ENCODE measurements around the gene VSTM1. TPM values are rescaled to one million over a fixed set of nuclear protein-coding genes. Genes with fewer than 3 reads are reported as not detected.

The VSTM1 gene
- total RNA-seq, 1 experiment from 2014 or later, result not detected

DNA sequence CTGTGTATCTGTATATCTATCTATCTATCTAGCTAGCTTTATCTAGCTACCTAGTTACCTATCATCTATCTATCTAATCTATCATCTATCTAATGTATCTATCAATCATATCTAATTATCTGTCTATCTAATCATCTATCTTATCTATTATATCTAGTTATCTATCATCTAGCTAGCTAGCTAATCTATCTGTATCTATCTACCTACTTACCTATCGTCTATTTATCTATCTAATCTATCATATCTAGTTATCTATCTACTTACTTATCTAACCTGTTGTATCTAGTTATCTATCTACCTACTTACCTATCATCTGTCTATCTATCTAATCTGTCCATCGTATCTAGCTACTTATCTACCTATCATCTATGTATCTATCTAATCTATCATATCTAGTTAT is 17.9 kb downstream of the VSTM1 start:
- Histone ChIP-seq H4K91ac (ENCODE audit: insufficient read length, low read depth, low read length) (no peak overlapping the region), H3K14ac (ENCODE audit: insufficient read depth, low read length) (no peak overlapping the region), H3K23ac (ENCODE audit: insufficient read length, low read depth, low read length) (no peak overlapping the region), H3K23me2 (ENCODE audit: insufficient read length, low read depth, low read length, poor library complexity, severe bottlenecking) (no peaks in the 10 kb centered on the region), H2BK20ac (ENCODE audit: low read depth, low read length, poor library complexity, severe bottlenecking) (no peak overlapping the region), H3K4ac (ENCODE audit: low read depth, low read length) (no peak overlapping the region), H3T11ph (ENCODE audit: low read length) (no peak overlapping the region), H2BK15ac (ENCODE audit: low read depth, low read length) (no peak overlapping the region), H3K9ac (ENCODE audit: extremely low read depth, insufficient read length, low read length) (no peak overlapping the region), H2BK5ac (ENCODE audit: insufficient read length, low read length) (no peak overlapping the region), H3K56ac (ENCODE audit: insufficient read length, low read depth, low read length) (no peak overlapping the region), H2BK12ac (ENCODE audit: insufficient read length, low read depth, low read length) (no peak overlapping the region), H3K79me2 (ENCODE audit: insufficient read depth, low read length) (no peaks in the 10 kb centered on the region), H3K4me1 (ENCODE audit: insufficient read depth, low read length) (peaks cover 4% of the 10 kb centered on the region; the same call in 1 of the 2 replicates), H4K8ac (replicated peaks; ENCODE audit: insufficient read length, low read depth, low read length) (no peak overlapping the region), H3K27ac (ENCODE audit: insufficient read length, low read depth, low read length) (no peak overlapping the region), H4K20me1 (ENCODE audit: control insufficient read depth, insufficient read depth, insufficient read length) (no peaks in the 10 kb centered on the region), H3K79me1 (ENCODE audit: insufficient read depth, low read depth, low read length, poor library complexity, severe bottlenecking) (no peaks in the 10 kb centered on the region), H3K9me3 (ENCODE audit: control insufficient read depth, low read depth, low read length) (no peaks in the 10 kb centered on the region), H2AK5ac (ENCODE audit: insufficient read length, low read length) (no peak overlapping the region), H4K5ac (ENCODE audit: insufficient read length, low read depth, low read length) (no peak overlapping the region), H3K4me2 (ENCODE audit: insufficient read depth, insufficient read length, low read length) (no peak overlapping the region), H2AFZ (ENCODE audit: low read length) (no peak overlapping the region), H3K27me3 (ENCODE audit: insufficient read depth, low read length) (no peaks in the 10 kb centered on the region), H2BK120ac (ENCODE audit: low read depth, low read length, poor library complexity, severe bottlenecking) (no peak overlapping the region), H3K18ac (ENCODE audit: insufficient read length, low read depth, low read length) (no peak overlapping the region)
- H3K27me3 Mint-ChIP-seq (ENCODE audit: low read depth), result peaks cover 11% of the 10 kb centered on the region; the same call in 1 of the 2 replicates
- peaks cover 8 to 12% of the 10 kb centered on the region in 2 experiments for H3K4me1 Mint-ChIP-seq
- peaks cover 0 to 3% of the 10 kb centered on the region in 2 experiments; a peak in 1 of 5 replicates for H3K9me3 Mint-ChIP-seq
- H3K4me3 Mint-ChIP-seq, result no peak overlapping the region
- TF ChIP-seq, protein P1, sequence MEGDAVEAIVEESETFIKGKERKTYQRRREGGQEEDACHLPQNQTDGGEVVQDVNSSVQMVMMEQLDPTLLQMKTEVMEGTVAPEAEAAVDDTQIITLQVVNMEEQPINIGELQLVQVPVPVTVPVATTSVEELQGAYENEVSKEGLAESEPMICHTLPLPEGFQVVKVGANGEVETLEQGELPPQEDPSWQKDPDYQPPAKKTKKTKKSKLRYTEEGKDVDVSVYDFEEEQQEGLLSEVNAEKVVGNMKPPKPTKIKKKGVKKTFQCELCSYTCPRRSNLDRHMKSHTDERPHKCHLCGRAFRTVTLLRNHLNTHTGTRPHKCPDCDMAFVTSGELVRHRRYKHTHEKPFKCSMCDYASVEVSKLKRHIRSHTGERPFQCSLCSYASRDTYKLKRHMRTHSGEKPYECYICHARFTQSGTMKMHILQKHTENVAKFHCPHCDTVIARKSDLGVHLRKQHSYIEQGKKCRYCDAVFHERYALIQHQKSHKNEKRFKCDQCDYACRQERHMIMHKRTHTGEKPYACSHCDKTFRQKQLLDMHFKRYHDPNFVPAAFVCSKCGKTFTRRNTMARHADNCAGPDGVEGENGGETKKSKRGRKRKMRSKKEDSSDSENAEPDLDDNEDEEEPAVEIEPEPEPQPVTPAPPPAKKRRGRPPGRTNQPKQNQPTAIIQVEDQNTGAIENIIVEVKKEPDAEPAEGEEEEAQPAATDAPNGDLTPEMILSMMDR (conservative IDR thresholded peaks at IDR 0.05), result no peak
- no peak overlapping the region for H3K27ac Mint-ChIP-seq
- 100% methylated on average over 1 of the region's 2 CpGs for WGBS (ENCODE audit: extremely low coverage, insufficient read length, low lambda C conversion rate)
- no peaks in the 10 kb centered on the region for H3K36me3 Mint-ChIP-seq (ENCODE audit: insufficient read depth in 1 of 3, low read depth in 3 of 3)
- DNase-seq, result no peak
